Uterus (tissue), 2 donors: ENCODE results near the gene RARRES2.

ENCODE experiments used
- CTCF ChIP-seq, 4 experiments: fragments of 200-600 bp in 2 of 4; fragments of 450-650 bp in 2 of 4; sonication (generic) in 2 of 4; IDR thresholded peaks; one replicate each; pipeline ENCODE4 v1.5.1; 2016 to 2019; ENCODE audit warnings: antibody characterized with exemption in 4 of 4, mild to moderate bottlenecking in 2 of 4, moderate library complexity in 1 of 4
- POLR2A ChIP-seq, 2 donors: fragments of 450-650 bp; IDR thresholded peaks; one replicate each; pipeline ENCODE4 v1.6.1; 2016; ENCODE audit warnings: antibody characterized with exemption in 2 of 2, mild to moderate bottlenecking in 1 of 2, moderate library complexity in 1 of 2

GRCh38 chr7:150342121-150342408 is 636 bp upstream of the RARRES2 start:
- no peak for TF ChIP-seq CTCF (IDR thresholded peaks at IDR 0.05)
- TF ChIP-seq POLR2A (IDR thresholded peaks at IDR 0.05): no peak
